Testis (tissue), 2 donors: ENCODE data around the gene BOD1L2.

Source experiments
- POLR2A ChIP-seq: fragments of 450-650 bp; IDR thresholded peaks from one replicate; pipeline ENCODE4 v1.6.1; 2017; ENCODE audit warnings: antibody characterized with exemption, mild to moderate bottlenecking, moderate library complexity
- TF ChIP-seq, protein P1 (sequence below), 3 experiments: fragments of 450-650 bp in 2 of 3; fragments of 200-600 bp in 1 of 3; sonication (generic) in 1 of 3; IDR thresholded peaks; one replicate each; pipeline ENCODE4 v1.5.1; 2016 to 2019; ENCODE audit warnings: antibody characterized with exemption in 3 of 3, mild to moderate bottlenecking in 2 of 3, moderate library complexity in 1 of 3

DNA sequence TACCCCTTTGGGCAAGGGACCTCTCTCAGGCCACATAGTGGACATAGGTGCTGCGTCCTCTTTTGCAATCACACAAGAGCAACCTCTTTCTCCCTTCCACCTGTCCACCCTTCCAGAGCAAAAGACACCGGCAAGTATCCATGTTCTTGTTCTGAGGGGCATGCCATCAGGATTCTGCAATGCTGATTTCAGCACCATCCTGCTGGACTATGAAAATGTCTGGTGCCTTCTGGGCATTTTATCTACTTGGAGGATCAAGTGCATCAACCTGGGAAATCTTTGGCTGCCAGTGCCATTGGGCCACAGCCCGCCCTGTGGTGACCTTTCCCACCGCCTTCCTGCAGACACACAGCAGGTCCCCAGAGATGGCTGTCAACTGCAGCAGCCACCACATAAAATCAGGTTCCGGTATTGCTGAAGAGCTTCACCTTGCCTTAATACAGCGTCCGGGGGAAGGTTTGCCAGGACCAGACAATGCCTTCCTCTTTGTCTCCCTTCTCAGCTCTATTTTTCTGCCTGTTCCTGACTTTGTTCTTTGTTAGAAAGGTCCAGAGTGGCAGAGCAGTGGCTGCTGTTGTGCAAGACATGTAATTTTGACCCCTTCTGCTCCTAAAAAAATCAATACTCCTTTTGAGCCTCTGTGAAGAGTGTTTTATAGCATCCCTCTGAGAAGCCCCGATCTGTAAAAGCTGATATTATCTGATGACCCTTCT, 18.5 kb upstream of the BOD1L2 start:
- TF ChIP-seq, protein P1, sequence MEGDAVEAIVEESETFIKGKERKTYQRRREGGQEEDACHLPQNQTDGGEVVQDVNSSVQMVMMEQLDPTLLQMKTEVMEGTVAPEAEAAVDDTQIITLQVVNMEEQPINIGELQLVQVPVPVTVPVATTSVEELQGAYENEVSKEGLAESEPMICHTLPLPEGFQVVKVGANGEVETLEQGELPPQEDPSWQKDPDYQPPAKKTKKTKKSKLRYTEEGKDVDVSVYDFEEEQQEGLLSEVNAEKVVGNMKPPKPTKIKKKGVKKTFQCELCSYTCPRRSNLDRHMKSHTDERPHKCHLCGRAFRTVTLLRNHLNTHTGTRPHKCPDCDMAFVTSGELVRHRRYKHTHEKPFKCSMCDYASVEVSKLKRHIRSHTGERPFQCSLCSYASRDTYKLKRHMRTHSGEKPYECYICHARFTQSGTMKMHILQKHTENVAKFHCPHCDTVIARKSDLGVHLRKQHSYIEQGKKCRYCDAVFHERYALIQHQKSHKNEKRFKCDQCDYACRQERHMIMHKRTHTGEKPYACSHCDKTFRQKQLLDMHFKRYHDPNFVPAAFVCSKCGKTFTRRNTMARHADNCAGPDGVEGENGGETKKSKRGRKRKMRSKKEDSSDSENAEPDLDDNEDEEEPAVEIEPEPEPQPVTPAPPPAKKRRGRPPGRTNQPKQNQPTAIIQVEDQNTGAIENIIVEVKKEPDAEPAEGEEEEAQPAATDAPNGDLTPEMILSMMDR (IDR thresholded peaks at IDR 0.05) = no peak
- TF ChIP-seq POLR2A = no peak
